Activated CD8-positive, alpha-beta memory T cell treated with anti-CD3 and anti-CD28 coated beads for 4 hours (primary cell): ENCODE measurements around the gene CYP8B1.
"Not testable (repeated sequence)": the region's sequence is repeated elsewhere in the genome, so short reads cannot be mapped to it uniquely, and the experiment has no call there.

ENCODE experiments used
- DNase-seq, 2 donors: peaks; one replicate each; pipeline ENCODE4 v3.0.0-alpha.2; 2020; ENCODE audit warnings: low read depth in 2 of 2

Gene CYP8B1

DNA sequence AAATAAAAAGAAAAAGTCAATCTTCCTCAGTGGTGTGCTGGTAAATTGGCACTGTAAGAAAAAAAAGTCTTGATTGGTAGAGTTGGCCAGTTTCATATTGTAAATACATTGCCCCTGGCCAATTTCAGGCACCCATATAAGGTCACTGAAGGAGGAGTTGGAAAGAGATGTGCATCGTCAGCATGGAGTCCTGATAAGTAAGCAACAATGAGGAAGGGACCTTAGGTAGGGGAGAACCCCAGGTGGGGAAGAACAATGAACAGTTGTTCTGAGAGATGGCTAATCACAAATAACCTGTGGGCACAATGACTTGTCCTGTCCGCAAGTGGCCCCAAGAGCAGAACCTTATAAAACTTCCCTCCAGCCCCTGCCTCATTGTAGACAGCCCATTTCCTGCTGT, 8.6 kb upstream of the CYP8B1 start:
- DNase-seq: no peak

DNA sequence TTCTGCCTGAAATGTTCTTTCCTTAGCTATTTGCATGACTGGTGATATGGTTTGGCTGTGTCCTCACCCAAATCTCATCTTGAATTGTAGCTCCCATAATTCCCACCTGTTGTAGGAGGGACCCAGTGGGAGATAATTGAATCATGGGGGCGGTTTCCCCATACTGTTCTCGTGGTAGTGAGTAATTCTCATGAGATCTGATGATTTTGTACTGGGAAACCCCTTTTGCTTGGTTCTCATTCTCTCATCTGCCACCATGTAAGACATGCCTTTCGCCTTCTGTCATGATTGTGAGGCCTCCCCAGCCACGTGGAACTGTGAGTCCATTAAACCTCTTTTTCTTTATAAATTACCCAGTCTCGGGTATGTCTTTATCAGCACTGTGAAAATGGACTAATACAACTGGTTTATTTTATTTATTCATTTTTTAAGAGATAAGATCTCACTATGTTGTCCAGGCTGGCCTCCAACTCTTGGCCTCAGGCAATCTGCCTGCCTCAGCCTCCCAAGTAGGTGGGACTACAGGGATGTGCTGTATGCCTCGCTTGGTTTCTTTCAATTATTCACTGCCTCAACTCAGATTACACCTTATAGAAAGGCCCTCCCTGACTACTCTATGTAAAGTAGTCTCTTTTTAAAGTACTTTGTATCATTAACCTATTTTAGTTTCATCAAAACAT, 7.7 kb upstream of the CYP8B1 start:
- not testable (repeated sequence) for DNase-seq

DNA sequence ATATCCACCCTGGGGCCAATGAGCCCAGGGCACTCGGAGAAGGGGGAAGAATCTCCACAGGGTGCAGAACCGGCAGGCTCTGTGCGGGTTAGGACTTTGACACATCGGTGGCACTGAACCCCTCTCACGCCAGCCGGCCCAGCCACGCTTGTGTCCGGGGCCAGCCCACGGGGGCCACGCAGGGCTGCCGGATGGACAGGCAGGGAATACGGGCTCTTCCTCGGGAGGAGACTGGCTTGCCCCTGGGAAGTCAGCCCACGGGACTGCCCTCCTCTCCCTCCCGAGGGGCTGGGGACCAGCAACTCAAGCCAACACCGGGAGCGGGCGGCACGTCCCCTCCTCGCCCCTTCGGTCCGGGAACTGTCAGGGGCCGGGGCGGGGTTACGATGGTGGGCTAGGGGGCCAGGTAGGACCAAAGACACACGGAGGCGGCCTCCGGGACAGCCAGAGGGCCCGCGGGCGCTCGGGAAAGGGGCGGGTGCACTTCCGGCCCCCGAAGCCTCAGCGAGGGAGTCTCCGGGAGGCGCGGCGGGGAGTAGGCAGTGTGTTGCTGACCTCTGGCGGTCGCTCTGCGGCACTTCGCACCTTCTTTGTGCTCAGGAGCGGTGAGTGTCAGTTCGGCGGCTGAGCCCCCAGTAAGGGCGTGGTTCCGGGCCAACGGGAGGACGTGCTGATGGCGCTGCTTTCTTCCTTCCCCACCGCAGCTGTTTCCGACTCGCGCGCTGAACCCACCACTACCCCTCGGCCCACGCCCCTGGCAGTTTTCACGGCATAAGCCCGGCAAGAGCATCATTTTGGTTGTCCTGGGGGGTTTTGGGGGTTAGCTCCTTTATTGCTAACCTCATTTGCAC, 5.1 kb upstream of the CYP8B1 start:
- peak; percentile 69 to 76 for DNase-seq

DNA sequence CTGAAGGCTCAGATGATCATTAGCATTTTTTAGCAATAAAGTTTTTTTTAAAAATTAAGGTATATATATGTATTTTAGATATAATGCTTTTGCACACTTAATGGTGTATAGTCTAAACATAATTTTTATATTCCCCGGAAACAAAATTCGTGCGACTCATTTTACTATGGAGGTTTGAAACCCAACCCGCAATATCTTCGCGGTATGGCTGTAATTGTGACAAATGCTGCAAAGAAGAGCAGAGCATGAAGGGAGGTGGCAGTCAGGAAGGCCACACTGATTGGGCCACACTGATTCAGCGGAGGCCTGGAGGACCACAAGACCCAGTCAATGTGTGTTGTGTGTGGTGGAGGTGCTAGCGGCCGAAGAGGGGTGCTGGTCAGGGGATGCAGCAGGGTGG, 4.5 kb upstream of the CYP8B1 start:
- DNase-seq: no peak

DNA sequence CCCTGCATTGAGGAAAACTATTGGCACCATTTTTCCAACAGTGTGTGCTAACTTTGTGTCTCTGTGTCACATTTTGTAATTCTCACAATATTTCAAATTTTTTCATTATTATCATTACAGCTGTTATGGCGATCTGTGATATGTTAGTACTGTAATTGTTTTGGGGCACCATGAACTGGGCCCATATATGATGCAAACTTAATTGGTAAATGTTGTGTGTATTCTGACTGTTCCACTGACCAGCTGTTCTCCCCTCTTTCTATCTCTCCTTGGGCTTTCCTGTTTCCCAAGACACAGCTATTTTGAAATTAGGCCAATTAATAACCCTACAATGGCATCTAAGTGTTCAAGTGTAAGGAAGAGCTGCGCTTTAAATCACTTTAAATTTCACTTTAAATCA, 2.2 kb upstream of the CYP8B1 start:
- DNase-seq: no peak

DNA sequence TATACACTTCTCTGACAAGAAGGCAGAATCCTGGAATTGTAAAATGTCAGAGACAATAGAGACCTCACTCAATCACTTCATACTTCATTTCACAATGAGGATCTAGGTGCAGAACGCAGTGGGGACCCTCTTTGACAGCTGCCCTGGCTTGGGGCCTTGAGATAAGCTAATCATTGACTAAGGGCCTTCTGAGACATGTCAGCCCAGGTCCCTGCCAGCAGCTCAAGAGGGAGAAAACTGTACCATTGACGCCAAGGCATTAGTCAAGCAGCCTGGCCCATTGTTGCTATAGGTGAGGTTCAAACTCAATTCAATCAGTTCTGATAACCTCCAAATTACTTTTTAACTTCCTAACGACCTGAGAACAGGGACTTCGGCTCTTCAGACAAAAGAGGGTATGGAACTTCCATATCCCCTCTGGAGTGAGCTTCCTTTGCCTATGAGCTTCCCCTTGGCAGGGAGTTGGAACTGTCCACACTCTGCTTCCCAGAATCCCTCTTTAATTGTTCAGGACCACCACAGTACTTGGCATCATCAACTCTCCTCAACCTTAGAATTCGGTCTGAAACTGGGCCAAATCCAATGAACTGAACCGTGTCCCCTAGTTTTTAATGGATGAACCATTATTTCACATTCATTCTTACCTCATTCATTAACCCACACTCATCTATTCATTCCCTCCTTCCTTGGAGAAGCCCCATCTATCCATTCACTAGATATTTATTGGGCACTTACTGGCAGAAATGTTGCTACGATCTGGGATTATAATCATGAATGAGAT, 1.5 kb upstream of the CYP8B1 start:
- no peak for DNase-seq

DNA sequence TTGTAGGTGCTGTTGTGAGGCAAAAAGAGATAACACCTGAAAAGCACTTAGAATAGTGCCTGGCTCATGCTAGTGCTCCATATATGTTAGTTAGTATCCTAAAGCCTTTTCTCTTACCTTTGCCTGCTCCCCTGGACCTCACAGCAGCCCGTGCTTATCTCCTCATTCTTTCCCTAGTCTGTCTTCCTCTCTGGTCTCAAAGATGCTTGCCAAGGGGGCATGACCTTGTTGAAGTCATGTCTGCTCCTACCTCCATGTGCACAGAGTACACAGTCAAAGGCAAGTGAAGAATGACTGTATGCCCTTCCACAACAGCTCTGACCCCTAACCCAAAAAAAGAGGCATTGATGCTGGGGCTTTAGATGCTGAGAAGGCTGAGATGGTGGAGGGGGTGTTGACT, 722 bp upstream of the CYP8B1 start:
- no peak for DNase-seq

DNA sequence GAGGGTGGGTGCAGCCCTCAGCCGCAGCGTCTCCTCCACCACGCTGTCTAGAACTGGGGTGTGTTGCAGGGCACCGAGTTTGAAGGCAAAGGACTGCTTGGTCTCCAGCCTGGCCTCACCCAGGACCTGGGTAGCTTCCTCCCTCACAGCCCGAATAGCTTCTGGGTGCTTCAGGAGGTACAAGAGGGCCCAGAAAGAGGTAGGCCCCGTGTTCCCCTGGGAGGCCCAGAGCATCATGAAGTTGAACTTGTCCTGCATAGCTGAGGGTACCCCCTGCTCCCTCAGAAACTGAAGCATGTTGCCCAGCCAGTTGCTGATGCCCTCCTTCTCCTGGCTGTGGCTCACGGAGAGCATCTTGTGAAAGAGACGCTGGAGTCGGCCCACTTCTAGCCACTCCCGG, 930 bp downstream of the CYP8B1 start:
- no peak for DNase-seq

DNA sequence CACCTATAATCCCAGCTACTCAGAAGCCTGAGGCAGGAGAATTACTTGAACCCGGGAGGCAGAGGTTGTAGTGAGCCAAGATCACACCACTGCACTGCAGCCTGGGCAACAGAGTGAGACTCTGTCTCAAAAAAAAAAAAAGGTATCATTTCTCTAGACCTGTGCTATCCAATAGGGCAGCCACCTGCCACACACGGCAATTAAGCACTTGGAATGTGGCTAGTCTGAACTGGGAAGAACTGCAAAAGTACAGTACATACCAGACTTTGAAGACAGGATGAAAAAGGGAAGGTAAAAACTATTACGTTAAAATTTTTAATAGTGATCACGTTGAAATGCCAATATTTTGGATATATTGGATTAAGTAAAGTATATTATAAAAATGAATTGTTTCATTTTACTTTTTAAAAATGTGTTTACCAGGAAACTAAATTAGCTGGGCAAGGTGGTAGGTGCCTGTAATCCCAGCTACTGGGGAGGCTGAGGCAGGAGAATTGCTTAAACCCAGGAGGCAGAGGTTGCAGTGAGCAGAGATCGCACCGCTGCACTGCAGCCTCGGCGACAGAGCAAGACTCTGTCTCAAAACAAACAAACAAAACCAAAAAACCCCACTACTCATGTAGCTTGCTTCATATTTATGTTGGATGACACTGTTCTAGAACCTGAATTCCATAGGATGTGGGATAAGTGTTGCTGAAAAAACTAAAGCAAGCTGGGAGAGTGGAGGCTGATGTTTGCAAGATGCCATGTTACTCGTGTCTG, 2.3 kb downstream of the CYP8B1 start:
- no peak for DNase-seq

DNA sequence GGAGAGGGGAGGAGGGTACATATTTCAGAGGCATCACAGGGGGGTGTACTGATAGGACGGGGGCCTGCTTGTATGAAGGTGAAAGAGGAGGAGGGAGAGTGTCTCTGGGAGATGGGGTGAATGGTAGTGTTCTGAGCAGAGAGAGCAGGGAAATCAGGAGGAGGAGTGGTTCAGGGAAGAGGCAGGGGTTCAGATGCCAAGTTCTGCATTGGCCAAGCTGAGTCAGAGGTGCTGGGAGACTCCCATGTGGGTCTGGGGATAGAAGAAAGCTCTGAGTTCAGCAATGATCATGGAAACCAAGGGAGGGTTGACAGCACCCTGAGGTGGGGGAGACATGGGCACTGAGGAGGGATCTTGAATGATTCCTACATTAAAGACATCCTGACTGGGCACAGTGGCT, 3.0 kb downstream of the CYP8B1 start:
- DNase-seq: no peak

DNA sequence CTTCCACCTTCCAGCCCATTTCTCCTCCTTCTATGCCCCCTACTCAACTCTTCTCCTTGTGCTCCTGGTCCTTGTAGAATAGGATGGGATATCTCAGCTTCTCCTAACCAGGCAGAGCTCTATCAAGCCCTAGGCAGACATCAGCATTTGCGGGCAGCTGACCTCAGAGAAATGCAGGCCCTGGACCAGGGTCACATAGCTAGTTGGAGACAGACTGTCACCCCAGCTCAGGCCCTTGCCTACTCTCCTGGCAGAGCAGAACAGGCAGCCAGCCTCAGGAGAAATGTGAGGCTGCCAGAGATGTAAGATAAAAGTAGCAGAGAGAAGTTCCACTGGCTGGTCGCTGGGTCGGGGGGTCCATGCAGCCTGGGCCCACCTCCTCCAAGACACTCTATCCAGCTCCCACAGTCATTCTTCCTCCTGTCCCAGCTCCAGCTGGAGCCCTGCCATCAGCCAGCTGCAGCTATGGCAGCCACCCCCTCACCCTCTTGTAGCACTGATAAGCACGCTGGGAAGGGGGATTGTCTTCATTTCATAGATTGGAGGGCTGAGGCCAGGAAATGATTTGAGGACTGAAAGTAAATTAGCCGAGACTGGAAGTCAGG, 4.0 kb downstream of the CYP8B1 start:
- DNase-seq: no peak

DNA sequence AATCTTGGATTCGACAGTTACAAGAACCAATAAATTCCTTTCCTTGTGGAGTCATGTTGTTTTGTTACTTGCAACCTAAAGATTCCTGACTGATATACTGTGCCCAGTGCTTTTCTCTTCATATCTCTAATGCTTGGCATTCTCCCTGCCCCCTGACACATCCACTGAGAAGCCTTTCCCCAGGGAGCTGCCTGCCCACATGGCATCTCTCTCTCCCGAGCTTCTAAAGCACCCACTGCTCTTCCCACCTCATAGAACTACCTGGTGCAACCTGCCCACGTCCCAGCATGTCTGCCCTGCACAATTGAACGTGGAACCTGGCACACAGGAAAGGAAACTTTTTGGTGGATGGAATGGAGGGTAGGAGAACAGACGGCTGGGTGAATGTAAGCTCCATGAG, 6.8 kb downstream of the CYP8B1 start:
- DNase-seq: no peak

DNA sequence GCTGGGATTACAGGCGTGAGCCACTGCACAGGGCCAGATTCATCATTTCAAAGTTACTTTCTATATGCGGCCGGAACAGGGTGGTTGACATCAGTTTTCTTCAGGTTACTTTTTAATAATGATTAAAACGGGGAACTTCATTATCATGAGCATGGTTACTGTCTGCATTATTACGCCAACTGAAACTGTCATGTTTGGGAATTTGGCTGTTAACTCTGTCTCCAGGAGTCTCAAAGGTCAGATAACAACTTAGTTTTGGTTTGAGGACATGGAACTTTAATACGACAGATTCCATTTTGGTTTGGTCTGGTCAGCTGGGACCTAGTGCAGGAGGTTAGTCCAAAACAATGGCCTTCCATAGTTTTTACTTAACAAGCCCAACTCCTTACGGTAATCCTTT, 8.5 kb downstream of the CYP8B1 start:
- DNase-seq: no peak

DNA sequence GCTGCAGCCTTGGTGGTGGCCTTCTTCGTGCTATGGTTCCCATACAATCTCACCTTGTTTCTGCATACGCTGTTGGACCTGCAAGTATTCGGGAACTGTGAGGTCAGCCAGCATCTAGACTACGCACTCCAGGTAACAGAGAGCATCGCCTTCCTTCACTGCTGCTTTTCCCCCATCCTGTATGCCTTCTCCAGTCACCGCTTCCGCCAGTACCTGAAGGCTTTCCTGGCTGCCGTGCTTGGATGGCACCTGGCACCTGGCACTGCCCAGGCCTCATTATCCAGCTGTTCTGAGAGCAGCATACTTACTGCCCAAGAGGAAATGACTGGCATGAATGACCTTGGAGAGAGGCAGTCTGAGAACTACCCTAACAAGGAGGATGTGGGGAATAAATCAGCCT, 10.4 kb downstream of the CYP8B1 start:
- DNase-seq: no peak

DNA sequence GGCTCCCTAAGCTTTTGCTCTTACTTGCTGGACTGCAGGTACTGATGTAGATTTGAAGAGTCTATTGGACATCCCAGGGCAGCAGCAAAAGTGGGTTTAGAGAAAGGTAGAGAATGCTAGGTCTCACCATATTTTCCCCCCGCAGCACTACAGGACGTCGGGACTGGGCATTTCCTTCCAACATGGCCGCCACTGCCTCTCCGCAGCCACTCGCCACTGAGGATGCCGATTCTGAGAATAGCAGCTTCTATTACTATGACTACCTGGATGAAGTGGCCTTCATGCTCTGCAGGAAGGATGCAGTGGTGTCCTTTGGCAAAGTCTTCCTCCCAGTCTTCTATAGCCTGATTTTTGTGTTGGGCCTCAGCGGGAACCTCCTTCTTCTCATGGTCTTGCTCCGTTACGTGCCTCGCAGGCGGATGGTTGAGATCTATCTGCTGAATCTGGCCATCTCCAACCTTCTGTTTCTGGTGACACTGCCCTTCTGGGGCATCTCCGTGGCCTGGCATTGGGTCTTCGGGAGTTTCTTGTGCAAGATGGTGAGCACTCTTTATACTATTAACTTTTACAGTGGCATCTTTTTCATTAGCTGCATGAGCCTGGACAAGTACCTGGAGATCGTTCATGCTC, 11.2 kb downstream of the CYP8B1 start:
- no peak for DNase-seq

DNA sequence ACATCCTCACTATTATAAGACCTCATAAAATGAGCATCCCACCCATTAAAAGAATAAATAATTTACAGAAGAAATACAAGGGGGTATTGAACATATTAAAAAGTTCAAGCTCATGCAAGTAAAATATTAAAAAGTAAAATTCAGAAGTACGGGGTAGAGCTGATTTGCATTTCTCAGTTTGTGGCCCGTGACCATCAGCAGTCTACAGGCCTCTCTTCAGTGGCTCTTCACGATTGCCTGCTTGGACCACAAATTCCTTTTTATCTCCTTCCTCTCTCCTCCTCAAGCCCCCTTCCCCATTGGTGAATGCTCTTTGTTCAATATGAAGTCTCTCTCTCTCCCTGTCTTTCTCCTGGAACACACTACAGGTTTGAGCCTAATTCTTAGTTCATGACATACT, 19.1 kb downstream of the CYP8B1 start:
- DNase-seq: no peak

DNA sequence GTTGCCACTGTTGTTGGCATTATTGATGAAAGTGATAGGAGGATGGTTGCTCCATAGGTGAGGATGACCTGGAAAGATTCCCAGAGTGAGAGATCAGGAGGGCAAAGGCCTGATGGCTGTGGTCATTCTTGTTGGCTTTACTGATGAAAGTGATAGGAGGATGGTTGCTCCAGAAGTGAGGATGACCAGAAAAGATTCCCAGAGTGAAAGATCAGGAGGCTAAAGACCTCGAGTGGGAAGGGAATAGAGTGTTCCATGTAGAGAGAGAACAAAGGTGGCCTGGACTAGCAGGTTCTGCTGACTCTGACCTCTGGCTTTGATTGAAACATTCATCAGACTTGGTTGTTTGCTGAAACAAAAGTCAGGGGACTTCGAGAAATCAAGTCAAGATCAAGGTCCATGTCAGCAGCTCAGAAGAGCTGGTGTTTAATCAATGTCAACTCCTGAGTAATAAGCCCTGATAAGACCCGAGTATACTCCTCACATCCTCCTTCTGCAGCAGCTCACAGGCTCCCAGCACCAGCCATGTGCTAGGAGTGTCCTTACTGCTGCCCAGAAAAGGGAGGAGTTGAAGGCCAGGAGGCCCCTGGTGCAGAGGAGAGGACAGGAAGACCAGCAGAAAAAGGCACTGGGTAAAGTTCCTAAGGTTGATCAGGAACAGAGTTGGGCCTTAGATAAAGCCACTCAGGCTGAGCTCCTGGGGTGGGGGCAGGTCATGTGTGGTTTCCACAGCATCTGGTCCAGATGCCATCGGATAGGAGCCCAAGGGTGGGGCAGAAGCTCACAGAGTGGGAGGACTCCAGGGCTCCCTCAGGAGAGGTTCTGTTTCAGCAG, 19.9 kb downstream of the CYP8B1 start:
- DNase-seq: no peak

DNA sequence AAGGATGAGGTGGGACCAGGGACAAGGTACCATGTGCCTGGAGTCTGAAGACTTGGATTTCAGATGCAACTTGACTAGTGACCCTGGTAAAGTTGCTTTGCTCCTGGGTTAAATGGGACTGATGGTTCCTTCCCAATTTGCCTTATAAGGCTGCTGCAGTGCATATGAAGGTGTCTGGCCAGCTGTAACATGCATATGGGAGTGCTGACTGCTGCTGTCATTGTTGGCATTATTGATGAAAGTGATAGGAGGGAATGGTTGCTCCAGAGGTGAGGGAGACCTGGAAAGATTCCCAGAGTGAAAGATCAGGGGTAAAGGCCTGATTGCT, 20.5 kb downstream of the CYP8B1 start:
- no peak for DNase-seq

DNA sequence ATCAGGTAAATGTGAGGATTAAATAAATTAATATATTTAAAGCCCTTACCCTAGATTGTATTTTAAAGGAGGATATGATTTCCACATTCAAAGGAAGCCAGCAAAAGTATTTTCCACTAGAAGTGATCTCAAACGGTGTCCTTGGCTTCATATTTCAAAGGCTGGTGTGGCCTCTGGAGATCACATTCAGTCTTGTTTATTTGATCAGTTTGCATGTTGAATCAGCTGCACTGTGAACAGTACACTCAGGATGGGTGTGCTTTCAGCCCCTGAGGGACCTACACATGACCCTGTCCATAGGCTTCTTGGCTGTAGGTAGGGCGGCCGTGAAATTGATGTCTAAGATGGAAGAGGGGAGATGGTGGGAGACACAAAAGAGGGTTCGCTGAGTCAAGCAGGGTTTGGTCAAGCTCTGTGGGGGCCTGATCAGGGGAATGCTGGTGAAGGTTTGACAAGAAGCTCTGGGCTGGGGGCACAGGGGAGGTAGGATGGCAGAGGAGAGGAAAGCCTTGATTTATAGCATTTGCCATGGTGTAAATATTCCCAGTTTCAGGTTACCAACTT, 21.9 kb downstream of the CYP8B1 start:
- no peak for DNase-seq

DNA sequence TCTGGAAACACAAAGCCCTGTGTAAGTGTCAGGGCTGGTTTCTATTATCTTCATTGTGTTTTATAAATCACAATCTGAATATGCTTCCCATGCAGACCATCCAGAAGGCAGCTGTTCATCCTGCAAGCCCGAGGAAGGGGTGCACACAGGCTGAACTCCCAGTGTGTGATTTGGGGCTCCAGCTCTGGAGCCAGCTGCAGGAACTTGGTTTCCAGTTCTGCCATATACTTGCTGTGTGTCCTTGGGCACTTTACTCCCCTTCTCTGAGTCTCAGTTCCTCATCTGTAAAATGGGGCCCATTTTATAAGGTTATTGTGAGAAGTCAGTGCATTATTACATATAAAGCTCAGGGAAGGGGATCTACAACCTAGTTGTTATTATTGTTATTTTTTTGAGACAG, 22.6 kb downstream of the CYP8B1 start:
- DNase-seq: no peak
